K562 (cell line): ENCODE measurements around the gene FAM204A. TPM values are rescaled to one million over a fixed set of nuclear protein-coding genes. Genes with fewer than 3 reads are reported as not detected.

Experiments used
- ATAC-seq: fragments of 200-7000 bp; cut with Tn5 transposase; 3 replicates; pipeline ENCODE4 v1.9.1; 2020; ENCODE audit warnings: moderate library complexity
- BruUV-seq: library from RNA; stranded (reverse); fragments of 400-500 nt; replicated peaks from 2 replicates; lab custom pipeline; 2021; lab: Mats Ljungman, UMichigan
- CTCF ChIA-PET: fragments of 300-600 bp; formaldehyde crosslinking; extraction: SDS; loops from one replicate; lab custom pipeline; 2021; ENCODE audit warnings: low intra/inter-chr PET ratio; lab: Yijun Ruan, JAX
- POLR2A ChIA-PET: fragments of 300-600, 350-650 bp; sonication (Branson Sonifier 250); formaldehyde crosslinking; extraction: SDS; loops from one replicate; lab custom pipeline; 2021; ENCODE audit warnings: antibody characterized with exemption, inconsistent platforms; lab: Yijun Ruan, JAX
- DNase-seq, 4 experiments: peaks; one replicate each; pipeline versions ENCODE4 v3.0.0 to v3.0.0-alpha.2; 2011 to 2018; ENCODE audit warnings: low spot score in 3 of 4, mixed read lengths in 3 of 4; ENCODE audit errors: extremely low read depth in 1 of 4
- FAIRE-seq: peaks from 2 replicates; lab custom pipeline; 2011; peaks lifted over from hg19 to GRCh38; lab: Jason Lieb, UNC
- H2AFZ ChIP-seq: 2 replicates; pipeline ENCODE4 v1.6.0; 2011; ENCODE audit warnings: low read depth, low read length, control low read depth, inconsistent platforms
- H3K27ac ChIP-seq: fragments of 200-600 bp; 3 replicates; pipeline ENCODE4 v1.8.0; 2011; ENCODE audit warnings: low read depth, mild to moderate bottlenecking, control low read depth, inconsistent platforms, low read length, moderate library complexity, mixed read lengths; ENCODE audit errors: extremely low read depth
- H3K27me3 ChIP-seq, 2 experiments: fragments of 300-600 bp in 1 of 2; 2 replicates in 1 of 2; 3 replicates in 1 of 2; pipeline versions ENCODE4 v1.6.0 to v1.8.0; 2011; ENCODE audit warnings: inconsistent platforms in 2 of 2, low read length in 2 of 2, mild to moderate bottlenecking in 1 of 2, mixed read lengths in 1 of 2, moderate library complexity in 1 of 2; ENCODE audit not compliant: control insufficient read depth in 2 of 2, insufficient read depth in 2 of 2
- H3K36me3 ChIP-seq: fragments of 300-600 bp; 3 replicates; pipeline ENCODE4 v1.8.0; 2011; ENCODE audit warnings: mild to moderate bottlenecking, low read length, inconsistent platforms; ENCODE audit not compliant: control insufficient read depth, insufficient read depth
- H3K4me1 ChIP-seq, 2 experiments: fragments of 200-600 bp in 1 of 2; replicated peaks in 1 of 2; 2 replicates in 1 of 2; 3 replicates in 1 of 2; pipeline versions ENCODE4 v1.5.1 to v1.8.0; 2011; ENCODE audit warnings: inconsistent platforms in 2 of 2, low read length in 2 of 2, mild to moderate bottlenecking in 1 of 2, mixed read lengths in 1 of 2, moderate library complexity in 1 of 2; ENCODE audit not compliant: control insufficient read depth in 2 of 2, insufficient read depth in 2 of 2
- H3K4me2 ChIP-seq: 2 replicates; pipeline ENCODE4 v1.6.1; 2011; ENCODE audit warnings: low read length, control low read depth, inconsistent platforms, mixed read lengths; ENCODE audit not compliant: insufficient read depth
- H3K4me3 ChIP-seq: fragments of 200-600 bp; sonication (generic), shearing (Covaris generic); 2 replicates; pipeline ENCODE4 v1.5.1; 2016; ENCODE audit warnings: control low read depth, inconsistent platforms
- H3K79me2 ChIP-seq: fragments of 200-600 bp; 3 replicates; pipeline ENCODE4 v1.8.0; 2011; ENCODE audit warnings: low read length, inconsistent platforms; ENCODE audit not compliant: control insufficient read depth, insufficient read depth
- H3K9ac ChIP-seq, 2 experiments: 2 replicates each; pipeline versions ENCODE4 v1.6.0 to v1.6.1; 2011; ENCODE audit warnings: low read depth in 2 of 2, low read length in 2 of 2, control low read depth in 1 of 2, inconsistent platforms in 1 of 2, mild to moderate bottlenecking in 1 of 2, mixed read lengths in 1 of 2; ENCODE audit not compliant: insufficient read depth in 1 of 2
- H3K9me1 ChIP-seq: one replicate; pipeline ENCODE4 v1.6.0; 2011; ENCODE audit warnings: inconsistent platforms, mild to moderate bottlenecking, low read length, moderate library complexity; ENCODE audit not compliant: control insufficient read depth, insufficient read depth
- H3K9me3 ChIP-seq: replicated peaks from 2 replicates; pipeline ENCODE4 v1.5.1; 2011; ENCODE audit warnings: low read depth, low read length, inconsistent platforms; ENCODE audit not compliant: control insufficient read depth, insufficient read depth
- H4K20me1 ChIP-seq: replicated peaks from 2 replicates; pipeline ENCODE4 v1.6.1; 2011; ENCODE audit warnings: low read length, inconsistent platforms, mixed read lengths; ENCODE audit not compliant: control insufficient read depth, insufficient read depth
- RFX1 ChIP-seq: fragments of 450-650 bp; IDR thresholded peaks from 2 replicates; pipeline ENCODE4 v1.6.1; 2016; ENCODE audit warnings: mild to moderate bottlenecking, moderate library complexity
- SAFB2 ChIP-seq: fragments of 200-400 bp; formaldehyde crosslinking; IDR thresholded peaks from 2 replicates; pipeline ENCODE4 v1.6.1; 2018; ENCODE audit warnings: borderline replicate concordance, low read length, low read depth, moderate library complexity; ENCODE audit not compliant: severe bottlenecking
- ZSCAN29 ChIP-seq: fragments of 450-650 bp; IDR thresholded peaks from 2 replicates; pipeline ENCODE4 v1.6.1; 2017
- WGBS: fragments of 100-300 bp; shearing (Covaris generic); methylation state at CpG from one replicate; pipeline ENCODE4 v1.1.6; 2016; ENCODE audit warnings: low coverage, mixed read lengths; ENCODE audit not compliant: insufficient coverage; ENCODE audit errors: missing lambda C conversion rate; 5-methylcytosine and 5-hydroxymethylcytosine counted together
- in situ Hi-C: fragments of 300-500 bp; cut with MboI; formaldehyde crosslinking; loops from 4 replicates; pipeline ENCODE4 v1.15.0; 2018; ENCODE audit warnings: inconsistent platforms, mixed read lengths
- intact Hi-C: fragments of 100-400 bp; cut with micrococcal nuclease; formaldehyde crosslinking; loops from 2 replicates; pipeline ENCODE4 v1.14.2; 2022
- polyA plus RNA-seq, 8 experiments: library from polyadenylated mRNA; depleted of rRNA in 4 of 8; stranded (reverse) in 5 of 8; unstranded in 3 of 8; fragments of >200 nt; fragmentation: Nextera tagmentation in 2 of 8; fragmentation: Illumina TruSeq in 1 of 8; extraction: Ambion mirVana in 2 of 8; extraction: Trizol in 1 of 8; gene quantifications; 2 replicates each; pipeline versions ENCODE4 v1.2.1 to v1.2.3, GENCODE V29; 2011 to 2014; ENCODE audit warnings: inconsistent platforms in 1 of 8, missing spikeins in 1 of 8
- total RNA-seq, 7 experiments: library from RNA; depleted of rRNA in 6 of 7; stranded (reverse); fragments of >200 nt in 6 of 7; fragmentation: Illumina TruSeq in 2 of 7; extraction: Trizol in 2 of 7; gene quantifications; 2 replicates each; pipeline versions ENCODE4 v1.2.1 to v1.2.3, GENCODE V29; 2011 to 2021; ENCODE audit warnings: low replicate concordance in 1 of 7
- TF ChIP-seq, protein P1 (sequence below): fragments of 450-650 bp; IDR thresholded peaks from 2 replicates; pipeline ENCODE4 v1.6.1; 2014; ENCODE audit warnings: low read depth, mild to moderate bottlenecking, moderate library complexity, borderline replicate concordance
- TF ChIP-seq, protein P2 (sequence below): fragments of 250-450 bp; sonication (Bioruptor Pico); IDR thresholded peaks from 2 replicates; pipeline ENCODE4 v1.5.1; 2021; ENCODE audit warnings: mild to moderate bottlenecking
- TF ChIP-seq, protein P3 (sequence below), 2 experiments: fragments of 450-650 bp; IDR thresholded peaks; 2 replicates each; pipeline ENCODE4 v1.6.1; 2016
- TF ChIP-seq, protein P4 (sequence below): fragments of 450-650 bp; IDR thresholded peaks from 2 replicates; pipeline ENCODE4 v1.7.0; 2016; ENCODE audit warnings: borderline replicate concordance

Gene FAM204A
- total and polyA plus RNA-seq, 9 of the 15 experiments (the other 6 are each of a cell fraction or from before 2014, with no cell fraction given) = 29.0 to 64.5 (median 44.9) TPM

DNA sequence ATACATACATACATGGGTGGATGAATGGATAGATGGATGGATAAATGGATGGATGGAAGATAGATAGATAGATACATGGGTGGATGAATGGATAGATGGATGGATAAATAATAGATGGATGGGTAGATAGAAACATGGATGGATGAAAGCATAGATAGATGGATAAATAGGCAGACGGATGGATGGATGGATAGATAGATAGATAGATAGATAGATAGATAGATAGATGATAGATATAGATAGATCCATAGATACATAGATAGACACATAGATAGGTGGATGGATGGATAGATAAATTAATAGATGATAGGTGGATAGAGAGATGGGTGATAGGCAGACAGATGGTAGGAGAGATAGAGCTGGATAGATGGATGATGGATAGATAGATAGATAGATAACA is 68.5 kb downstream of the FAM204A start (continued):
- no peak for TF ChIP-seq SAFB2

DNA sequence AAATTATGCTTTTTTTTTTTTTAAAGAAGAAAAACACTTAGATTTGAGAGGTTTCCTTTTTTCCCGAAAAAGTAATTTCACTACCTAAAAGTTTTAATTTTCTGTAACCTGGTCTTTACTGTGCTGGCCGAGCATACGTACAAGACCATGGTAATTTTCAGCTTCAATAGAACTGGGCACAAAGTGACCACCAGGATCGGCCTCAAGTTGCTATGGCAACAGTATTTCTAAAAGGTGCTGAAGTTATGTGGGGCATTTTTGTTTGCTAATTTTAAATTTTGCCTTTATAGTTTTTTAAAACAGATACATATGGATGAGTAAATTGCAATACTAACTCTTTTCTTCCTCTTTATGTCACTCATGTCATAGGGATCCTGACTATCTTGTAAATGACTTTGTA is 69.4 kb downstream of the FAM204A start:
- WGBS = 3% methylated on average over 3 of the region's 4 CpGs

More for the DNA sequence above, 69.4 kb downstream of the FAM204A start:
- Histone ChIP-seq H3K4me1 (no peaks in the 10 kb centered on the region), H3K27ac (no peak overlapping the region), H3K9ac (no peak overlapping the region), H2AFZ (no peak overlapping the region), H3K4me3 (no peak overlapping the region), H3K4me2 (no peak overlapping the region), H3K9me1 (no peaks in the 10 kb centered on the region), H4K20me1 (no peaks in the 10 kb centered on the region; the same call in 1 of the 2 replicates), H3K79me2 (no peaks in the 10 kb centered on the region), H3K36me3 (no peaks in the 10 kb centered on the region), H3K27me3 (peaks cover 0 to 13% of the 10 kb centered on the region in 2 experiments), H3K9me3 (no peaks in the 10 kb centered on the region)
- intact Hi-C loops = no loop called here
- POLR2A ChIA-PET = interaction anchor here (0.6 kb wide), 1 partner anchor 364 kb away, joined by 3 read pairs; no protein-coding TSS in a partner anchor
- no peak for ATAC-seq
- no TSS peak for BruUV-seq
- CTCF ChIA-PET = no interaction called here
- FAIRE-seq = no peak
- TF ChIP-seq, protein P1, sequence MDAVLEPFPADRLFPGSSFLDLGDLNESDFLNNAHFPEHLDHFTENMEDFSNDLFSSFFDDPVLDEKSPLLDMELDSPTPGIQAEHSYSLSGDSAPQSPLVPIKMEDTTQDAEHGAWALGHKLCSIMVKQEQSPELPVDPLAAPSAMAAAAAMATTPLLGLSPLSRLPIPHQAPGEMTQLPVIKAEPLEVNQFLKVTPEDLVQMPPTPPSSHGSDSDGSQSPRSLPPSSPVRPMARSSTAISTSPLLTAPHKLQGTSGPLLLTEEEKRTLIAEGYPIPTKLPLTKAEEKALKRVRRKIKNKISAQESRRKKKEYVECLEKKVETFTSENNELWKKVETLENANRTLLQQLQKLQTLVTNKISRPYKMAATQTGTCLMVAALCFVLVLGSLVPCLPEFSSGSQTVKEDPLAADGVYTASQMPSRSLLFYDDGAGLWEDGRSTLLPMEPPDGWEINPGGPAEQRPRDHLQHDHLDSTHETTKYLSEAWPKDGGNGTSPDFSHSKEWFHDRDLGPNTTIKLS = no peak
- TF ChIP-seq, protein P2, sequence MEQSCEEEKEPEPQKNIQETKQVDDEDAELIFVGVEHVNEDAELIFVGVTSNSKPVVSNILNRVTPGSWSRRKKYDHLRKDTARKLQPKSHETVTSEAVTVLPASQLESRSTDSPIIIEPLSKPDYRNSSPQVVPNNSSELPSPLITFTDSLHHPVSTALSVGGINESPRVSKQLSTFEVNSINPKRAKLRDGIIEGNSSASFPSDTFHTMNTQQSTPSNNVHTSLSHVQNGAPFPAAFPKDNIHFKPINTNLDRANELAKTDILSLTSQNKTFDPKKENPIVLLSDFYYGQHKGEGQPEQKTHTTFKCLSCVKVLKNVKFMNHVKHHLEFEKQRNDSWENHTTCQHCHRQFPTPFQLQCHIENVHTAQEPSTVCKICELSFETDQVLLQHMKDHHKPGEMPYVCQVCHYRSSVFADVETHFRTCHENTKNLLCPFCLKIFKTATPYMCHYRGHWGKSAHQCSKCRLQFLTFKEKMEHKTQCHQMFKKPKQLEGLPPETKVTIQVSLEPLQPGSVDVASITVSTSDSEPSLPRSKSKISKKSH (CRISPR knock-in tag) = no peak
- TF ChIP-seq RFX1 (peak; percentile 72), ZSCAN29 (no peak)
- TF ChIP-seq, protein P3, sequence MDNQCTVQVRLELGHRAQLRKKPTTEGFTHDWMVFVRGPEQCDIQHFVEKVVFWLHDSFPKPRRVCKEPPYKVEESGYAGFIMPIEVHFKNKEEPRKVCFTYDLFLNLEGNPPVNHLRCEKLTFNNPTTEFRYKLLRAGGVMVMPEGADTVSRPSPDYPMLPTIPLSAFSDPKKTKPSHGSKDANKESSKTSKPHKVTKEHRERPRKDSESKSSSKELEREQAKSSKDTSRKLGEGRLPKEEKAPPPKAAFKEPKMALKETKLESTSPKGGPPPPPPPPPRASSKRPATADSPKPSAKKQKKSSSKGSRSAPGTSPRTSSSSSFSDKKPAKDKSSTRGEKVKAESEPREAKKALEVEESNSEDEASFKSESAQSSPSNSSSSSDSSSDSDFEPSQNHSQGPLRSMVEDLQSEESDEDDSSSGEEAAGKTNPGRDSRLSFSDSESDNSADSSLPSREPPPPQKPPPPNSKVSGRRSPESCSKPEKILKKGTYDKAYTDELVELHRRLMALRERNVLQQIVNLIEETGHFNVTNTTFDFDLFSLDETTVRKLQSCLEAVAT (IDR thresholded peaks at IDR 0.05) = no peak
- TF ChIP-seq, protein P4, sequence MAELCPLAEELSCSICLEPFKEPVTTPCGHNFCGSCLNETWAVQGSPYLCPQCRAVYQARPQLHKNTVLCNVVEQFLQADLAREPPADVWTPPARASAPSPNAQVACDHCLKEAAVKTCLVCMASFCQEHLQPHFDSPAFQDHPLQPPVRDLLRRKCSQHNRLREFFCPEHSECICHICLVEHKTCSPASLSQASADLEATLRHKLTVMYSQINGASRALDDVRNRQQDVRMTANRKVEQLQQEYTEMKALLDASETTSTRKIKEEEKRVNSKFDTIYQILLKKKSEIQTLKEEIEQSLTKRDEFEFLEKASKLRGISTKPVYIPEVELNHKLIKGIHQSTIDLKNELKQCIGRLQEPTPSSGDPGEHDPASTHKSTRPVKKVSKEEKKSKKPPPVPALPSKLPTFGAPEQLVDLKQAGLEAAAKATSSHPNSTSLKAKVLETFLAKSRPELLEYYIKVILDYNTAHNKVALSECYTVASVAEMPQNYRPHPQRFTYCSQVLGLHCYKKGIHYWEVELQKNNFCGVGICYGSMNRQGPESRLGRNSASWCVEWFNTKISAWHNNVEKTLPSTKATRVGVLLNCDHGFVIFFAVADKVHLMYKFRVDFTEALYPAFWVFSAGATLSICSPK = no peak
- in situ Hi-C loops = no loop called here
- no peak for DNase-seq
